KOPT-K1 (cell line): ENCODE results near the gene SHISA2.
"Not testable (repeated sequence)": the region's sequence is repeated elsewhere in the genome, so short reads cannot be mapped to it uniquely, and the experiment has no call there.

Source experiments
- H3K27ac ChIP-seq: fragments of 200-600 bp; sonication (generic); 2 replicates; pipeline ENCODE4 v1.5.1; 2016; ENCODE audit warnings: antibody characterized with exemption, mild to moderate bottlenecking, low read depth, low read length; ENCODE audit not compliant: poor library complexity, severe bottlenecking
- H3K36me3 ChIP-seq: fragments of 200-600 bp; sonication (generic); 2 replicates; pipeline ENCODE4 v1.5.1; 2017; ENCODE audit warnings: antibody characterized with exemption, mild to moderate bottlenecking, low read length, moderate library complexity; ENCODE audit not compliant: insufficient read depth
- H3K9me3 ChIP-seq: fragments of 200-600 bp; sonication (generic); 2 replicates; pipeline ENCODE4 v1.5.1; 2017; ENCODE audit warnings: antibody characterized with exemption, low read length, mild to moderate bottlenecking; ENCODE audit not compliant: insufficient read depth, poor library complexity, severe bottlenecking

The SHISA2 gene

DNA sequence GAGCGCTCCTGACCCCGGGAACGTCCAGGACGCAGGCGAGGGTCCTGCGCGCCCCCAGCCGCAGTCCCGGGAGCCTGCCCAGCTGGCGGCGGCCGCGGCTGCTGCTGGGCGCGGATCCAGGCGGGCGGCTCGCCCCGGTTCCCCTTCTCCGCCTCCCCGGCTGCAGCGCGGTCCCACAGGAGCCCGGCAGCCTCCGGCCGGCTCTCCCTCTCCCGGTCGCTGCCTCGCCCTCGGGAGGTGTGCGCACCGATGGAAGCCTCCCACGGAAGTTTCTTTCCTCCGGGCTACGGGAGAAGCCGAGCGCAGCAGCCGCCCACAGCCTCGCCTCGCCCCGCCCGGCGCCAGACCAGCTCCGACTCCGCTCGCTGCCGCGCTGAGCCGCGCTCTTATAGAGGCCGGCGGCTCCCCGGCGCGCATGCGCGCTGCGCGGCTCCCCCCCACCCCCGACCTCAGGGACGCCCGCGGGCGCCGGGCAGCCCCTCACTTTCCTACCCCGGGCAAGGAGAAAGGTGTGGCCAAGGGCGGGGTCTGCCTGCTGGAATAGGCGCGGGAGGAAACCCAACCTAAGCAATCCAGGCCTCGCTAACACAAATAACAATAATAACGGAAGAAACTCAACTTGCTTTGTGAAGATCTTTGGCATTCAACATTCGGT is at the start of gene SHISA2:
Gene SHISA2, minus strand, starts transcription at position 360 of the 655 bp plus-strand sequence. CDS start 1,041 bp downstream, outside the sequence.
- peak within 1 kb of the TSS; percentile 73 for H3K27ac ChIP-seq
- peaks cover 20% of the 10 kb centered on the region for H3K36me3 ChIP-seq
- no peaks in the 10 kb centered on the region for H3K9me3 ChIP-seq

DNA sequence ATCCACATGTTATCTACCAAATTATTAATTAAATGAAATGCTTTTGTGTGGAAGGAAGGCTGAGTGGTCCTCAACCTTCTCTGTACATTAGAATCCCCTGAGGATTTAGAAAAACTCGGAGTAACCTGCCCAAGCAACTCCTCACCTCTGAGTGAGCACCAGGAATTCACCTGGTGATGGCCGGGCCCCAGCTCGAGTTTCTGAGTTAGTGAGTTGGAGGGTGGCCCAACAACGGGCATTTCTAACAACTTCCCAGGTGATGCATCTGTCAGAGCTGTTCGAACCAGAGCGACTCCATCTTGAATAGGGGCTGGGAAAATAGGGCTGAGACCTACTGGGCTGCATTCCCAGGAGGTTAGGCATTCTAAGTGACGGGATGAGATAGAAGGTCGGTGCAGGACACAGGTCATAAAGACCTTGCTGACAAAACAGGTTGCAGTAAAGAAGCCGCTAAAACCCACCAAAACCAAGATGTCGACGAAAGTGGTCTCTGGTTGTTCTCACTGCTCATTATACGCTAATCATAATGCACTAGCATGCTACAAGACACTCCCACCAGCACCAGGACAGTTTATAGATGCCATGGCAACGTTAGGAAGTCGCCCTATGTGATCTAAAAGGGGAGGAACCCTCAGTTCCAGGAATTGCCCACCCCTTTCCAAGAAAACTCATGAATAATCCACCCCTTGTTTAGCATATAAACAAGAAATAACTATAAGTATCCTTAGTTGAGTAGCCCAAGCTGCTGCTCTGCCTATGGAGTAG is 44.2 kb upstream of the SHISA2 start:
- H3K27ac ChIP-seq, result no peak overlapping the region
- H3K36me3 ChIP-seq, result no peaks in the 10 kb centered on the region
- H3K9me3 ChIP-seq, result peaks cover 6% of the 10 kb centered on the region

DNA sequence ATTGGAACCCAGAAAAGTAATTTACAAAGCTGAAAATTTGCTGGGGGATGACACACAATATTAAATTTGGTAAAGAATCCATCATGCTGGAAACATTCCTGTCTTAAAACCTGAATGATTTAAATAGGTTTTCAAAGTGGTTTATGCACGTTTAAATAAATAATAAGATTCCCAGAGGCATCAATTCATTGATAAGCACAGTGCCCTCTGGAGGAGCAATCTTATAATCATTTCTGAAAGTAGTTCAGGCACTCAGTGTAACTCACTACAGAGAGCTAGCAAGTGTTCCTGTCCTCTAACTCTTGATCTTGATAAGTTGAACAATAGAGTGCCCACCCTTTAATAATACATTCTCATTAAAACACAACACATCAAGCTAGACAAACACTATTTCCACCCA is 43.5 kb upstream of the SHISA2 start:
- peaks cover 9% of the 10 kb centered on the region for H3K9me3 ChIP-seq
- no peak overlapping the region for H3K27ac ChIP-seq

DNA sequence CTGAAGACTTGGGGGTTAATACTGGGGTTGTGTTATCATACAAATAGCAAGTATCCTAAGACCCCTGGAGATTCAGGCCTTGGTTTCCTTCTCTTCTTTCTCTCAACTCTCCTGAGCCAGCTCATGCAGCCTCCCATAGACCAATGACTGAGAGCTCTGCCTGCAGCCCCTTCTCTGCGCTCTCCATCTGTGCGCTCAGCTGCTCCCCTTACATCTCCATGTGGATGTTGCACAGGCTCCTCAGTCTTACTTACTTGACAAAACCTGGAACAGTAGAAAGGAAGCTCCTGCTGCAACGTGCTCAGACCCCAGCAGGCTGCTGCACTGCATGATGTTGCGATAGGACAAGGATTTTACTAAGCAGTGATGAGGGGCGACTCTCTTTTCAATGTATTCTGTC is 25.0 kb upstream of the SHISA2 start:
- H3K27ac ChIP-seq, H3K36me3 ChIP-seq, H3K9me3 ChIP-seq: not testable (repeated sequence)

More for the DNA sequence above, 43.5 kb upstream of the SHISA2 start:
- H3K36me3 ChIP-seq, result no peaks in the 10 kb centered on the region

DNA sequence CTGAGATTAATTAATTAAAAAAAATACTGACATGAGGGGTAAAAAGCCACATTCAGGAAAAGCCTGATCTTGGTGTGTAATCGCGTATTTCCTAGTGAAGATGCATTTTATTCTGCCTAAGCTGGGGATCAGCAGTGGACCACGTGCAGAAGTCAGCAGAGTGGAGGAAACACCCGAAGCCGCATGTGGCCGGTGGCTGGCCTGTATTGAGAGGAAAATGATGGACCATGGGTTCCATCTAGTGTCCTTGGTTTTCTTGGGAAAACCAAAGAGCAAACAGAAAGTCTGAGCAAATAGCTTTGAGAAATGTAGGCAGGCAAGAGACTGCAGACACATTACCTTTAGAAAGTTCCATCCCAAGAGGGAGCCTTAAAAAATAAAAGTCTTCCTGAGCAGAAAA is 23.7 kb upstream of the SHISA2 start:
- H3K36me3 ChIP-seq, result no peaks in the 10 kb centered on the region
- H3K27ac ChIP-seq, result no peak overlapping the region
- no peaks in the 10 kb centered on the region for H3K9me3 ChIP-seq

DNA sequence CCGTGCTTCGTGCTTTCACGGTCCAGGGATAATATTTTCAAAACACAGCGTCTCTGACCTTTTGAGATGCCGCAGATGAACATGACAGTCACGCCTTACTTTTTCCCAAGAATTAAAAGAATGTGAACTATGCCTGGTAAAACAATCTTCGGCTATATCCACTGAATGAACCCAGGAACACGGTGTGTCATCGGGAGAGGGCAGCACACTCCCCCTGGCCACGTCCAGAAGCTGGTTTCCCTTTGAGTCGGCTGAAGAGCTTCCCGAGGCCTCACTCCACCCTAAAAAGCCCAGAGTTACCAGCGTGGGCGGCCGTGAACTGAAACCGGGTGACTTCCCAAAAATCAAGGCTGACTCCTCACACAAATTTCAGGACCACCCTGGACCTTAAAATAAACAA is 22.9 kb upstream of the SHISA2 start:
- H3K9me3 ChIP-seq, result no peaks in the 10 kb centered on the region
- H3K36me3 ChIP-seq, result no peaks in the 10 kb centered on the region
- no peak overlapping the region for H3K27ac ChIP-seq

DNA sequence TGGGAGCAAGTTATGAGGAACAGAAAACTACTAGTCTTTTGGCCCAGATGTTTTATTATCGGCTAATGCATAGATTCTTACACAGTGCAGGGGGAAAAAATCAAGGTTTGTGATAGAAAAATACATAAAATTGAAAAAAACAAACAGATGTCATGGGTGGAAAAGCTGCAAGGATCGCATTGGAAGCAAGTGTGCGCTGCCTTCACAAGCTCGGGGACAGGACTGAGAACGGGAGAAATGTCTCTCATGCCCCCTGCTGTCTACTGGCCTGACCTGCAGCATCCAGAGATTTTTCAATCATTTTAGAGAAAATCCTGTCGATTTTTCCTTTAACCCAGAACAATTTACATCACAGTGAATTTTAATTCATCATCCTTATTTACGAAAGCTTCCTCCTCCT is 20.5 kb upstream of the SHISA2 start:
- H3K27ac ChIP-seq, H3K9me3 ChIP-seq, H3K36me3 ChIP-seq: not testable (repeated sequence)

DNA sequence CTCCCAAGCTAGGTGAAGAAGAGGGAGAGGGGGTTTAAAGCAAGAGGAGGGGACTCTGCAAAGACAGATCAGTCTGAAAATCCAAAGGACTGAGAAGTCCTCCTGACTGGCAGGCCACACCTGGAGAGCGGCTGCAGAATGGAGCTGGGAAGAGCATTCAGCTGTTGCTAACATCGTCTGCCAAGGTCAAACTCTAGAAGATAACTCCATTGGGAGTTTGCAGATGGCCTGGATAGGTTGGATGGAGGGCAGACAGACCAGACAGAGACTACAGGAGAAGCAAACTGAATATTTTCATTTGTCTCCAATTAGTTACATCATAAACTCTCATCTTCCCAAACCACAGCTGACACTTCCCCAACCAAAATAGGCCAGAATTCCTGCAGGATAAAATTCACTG is 19.9 kb upstream of the SHISA2 start:
- no peaks in the 10 kb centered on the region for H3K36me3 ChIP-seq
- no peak overlapping the region for H3K27ac ChIP-seq
- H3K9me3 ChIP-seq, result no peaks in the 10 kb centered on the region

DNA sequence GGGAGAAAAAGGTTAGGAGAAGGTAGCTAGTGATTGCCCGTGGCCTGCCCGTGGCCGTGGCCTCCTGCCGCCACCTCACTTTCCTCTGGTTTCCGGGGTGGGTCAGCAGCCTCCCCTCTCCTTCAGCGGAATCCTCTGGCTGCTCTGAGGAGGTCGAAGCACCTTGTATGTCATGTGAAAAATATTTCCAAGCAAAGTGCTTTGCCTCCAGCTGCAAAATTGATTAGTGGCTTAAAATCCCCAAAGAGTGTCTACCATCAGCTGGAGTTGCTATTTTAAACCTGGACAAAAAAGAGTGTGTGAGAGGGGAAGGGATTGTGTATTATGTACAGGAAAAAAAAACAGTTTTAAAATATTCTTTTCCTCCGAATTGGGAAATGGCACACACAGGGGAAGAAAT is 17.8 kb upstream of the SHISA2 start:
- not testable (repeated sequence) for H3K9me3 ChIP-seq, H3K36me3 ChIP-seq

DNA sequence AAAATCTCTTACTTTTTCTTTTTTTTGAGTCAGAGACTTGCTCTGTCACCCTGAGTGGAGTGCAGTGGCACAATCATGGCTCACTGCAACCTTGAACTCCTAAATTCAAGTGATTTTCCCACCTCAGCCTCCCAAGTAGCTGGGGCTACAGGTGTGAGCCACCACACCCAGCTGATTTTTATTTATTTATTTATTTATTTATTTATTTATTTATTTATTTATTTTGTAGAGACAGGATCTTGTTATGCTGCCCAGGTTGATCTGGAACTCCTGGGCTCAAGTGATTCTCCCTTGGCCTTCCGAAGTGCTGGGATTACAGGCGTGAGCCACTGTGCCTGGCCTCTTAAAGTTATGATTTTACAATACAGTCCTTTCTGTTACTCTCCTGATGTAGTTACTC is 16.6 kb upstream of the SHISA2 start:
- H3K27ac ChIP-seq, H3K9me3 ChIP-seq, H3K36me3 ChIP-seq: not testable (repeated sequence)

More for the DNA sequence above, 17.8 kb upstream of the SHISA2 start:
- not testable (repeated sequence) for H3K27ac ChIP-seq

DNA sequence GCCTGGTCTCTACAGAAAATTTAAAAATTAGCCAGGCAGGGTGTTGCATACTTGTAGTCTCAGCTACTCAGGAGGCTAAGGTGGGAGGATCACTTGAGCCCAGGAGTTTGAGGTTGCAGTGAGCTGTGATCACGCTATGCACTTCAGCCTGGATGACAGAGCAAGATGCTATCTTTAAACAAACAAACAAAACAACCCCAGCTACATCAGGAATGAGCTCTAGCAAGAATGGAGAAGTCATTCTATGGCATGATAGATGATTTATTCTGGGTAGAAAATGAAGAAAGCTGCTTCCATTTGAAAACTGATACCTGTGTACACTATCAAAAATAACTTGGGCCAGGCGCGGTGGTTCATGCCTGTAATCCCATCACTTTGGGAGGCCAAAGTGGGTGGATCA is 15.8 kb upstream of the SHISA2 start:
- no peaks in the 10 kb centered on the region for H3K36me3 ChIP-seq
- H3K9me3 ChIP-seq, result no peaks in the 10 kb centered on the region
- no peak overlapping the region for H3K27ac ChIP-seq

DNA sequence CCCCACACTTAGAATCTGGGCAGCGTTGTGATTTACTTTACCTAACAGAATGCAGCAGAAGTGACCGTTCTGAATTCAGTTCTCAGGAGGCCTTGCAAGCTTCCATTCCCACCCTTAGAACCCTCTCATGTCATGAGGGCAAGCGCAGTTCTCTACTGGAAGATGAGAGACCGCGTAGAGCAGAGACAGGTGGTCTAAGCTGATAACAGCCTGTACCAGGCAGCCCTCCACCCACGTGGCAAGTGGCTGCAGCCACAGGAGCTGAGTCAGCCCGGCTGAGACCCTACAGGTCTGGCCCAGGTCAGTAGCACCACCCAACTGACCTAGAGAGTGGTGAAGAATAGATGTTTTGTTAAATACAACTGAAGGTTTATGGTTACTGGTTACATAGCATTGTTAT is 14.7 kb upstream of the SHISA2 start:
- H3K27ac ChIP-seq, H3K9me3 ChIP-seq, H3K36me3 ChIP-seq: not testable (repeated sequence)

DNA sequence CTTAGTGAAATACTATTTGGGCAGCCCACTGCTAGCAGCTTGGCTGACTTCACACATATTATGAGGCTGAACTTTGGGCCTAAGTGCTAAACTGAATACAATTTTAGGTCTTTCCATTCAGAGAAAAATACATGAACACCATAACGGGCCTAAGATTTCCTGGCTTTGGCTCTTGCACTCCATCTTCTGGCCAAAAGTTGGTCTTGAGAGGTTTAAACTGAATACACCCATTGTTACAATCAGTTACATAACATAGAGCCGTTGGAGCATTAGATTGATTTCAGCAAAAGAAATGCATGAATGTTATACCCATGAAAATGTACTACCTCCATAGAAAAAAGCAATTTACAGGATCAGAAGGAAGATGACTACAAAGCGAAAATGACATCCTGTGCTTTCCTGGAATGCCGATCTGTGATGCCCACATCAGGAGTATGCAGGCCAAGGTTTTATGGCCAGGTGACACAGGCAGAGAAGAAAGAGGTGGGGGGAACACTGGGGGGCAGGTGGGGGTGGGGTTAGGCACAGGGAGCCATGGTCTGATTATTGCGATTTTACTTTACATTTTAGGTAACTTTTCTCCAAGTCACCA is 11.1 kb upstream of the SHISA2 start:
- no peaks in the 10 kb centered on the region for H3K9me3 ChIP-seq

DNA sequence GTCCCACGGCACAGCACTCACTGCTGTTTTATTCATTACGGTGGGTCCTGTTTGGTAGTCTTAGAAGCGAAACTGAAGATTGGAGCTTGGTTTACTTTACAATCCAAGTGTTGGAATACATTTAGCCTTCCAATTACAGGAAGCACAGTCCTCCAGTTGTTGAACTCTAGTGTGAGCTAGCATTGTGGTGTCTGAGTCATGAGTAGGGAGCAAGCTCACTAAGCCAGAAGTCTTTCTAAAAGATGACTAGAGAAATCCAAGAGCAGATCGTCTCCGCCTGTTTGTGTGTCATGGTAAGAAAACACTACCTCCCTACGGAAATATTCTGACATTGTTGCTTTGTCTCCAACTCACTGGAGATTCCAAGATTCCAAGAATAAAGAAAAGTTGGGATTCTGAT is 10.1 kb upstream of the SHISA2 start:
- Histone ChIP-seq H3K9me3 (no peaks in the 10 kb centered on the region), H3K27ac (peak overlapping the region; percentile 28), H3K36me3 (no peaks in the 10 kb centered on the region)

More for the DNA sequence above, 11.1 kb upstream of the SHISA2 start:
- Histone ChIP-seq H3K27ac (peak overlapping the region; percentile 28), H3K36me3 (no peaks in the 10 kb centered on the region)

DNA sequence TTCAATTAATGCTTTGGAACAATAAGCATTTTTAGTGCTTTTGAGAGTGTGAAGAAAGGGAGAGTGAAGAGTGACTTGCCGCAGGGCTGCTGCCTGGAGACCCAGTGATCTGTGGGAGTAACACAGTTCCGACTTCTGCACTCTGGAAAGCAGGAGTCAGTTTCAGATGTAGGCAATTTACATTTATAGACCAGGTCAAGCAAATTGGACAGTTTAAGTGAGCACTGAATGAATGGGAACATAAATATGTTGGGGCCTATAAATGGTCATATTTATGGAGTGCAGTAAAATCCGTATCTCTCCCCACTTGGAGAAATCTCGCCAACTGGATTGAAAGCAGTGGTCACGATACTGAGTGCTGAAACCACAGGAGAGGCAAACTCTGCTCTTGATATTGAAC is 9.4 kb upstream of the SHISA2 start:
- H3K9me3 ChIP-seq, result no peaks in the 10 kb centered on the region
- no peaks in the 10 kb centered on the region for H3K36me3 ChIP-seq
- no peak overlapping the region for H3K27ac ChIP-seq

DNA sequence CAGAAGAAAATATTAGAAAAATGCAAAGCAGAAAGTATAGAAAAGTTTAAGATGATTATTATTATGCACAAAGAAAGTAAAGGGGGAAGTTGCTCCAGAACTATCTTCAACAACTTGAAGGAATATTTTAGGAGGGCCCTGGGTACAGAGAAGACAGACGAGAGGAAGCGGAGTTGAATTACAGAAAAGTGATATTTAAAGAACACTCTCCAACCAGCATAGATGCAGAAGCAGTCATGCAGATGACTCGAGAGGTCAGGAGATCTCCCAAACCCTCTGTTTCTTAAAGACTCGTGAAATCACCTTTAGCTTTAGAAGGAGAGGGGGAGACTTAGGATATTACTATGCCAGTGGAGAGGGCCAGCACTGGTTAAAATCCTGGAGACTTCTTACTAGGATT is 8.5 kb upstream of the SHISA2 start:
- Histone ChIP-seq H3K9me3 (no peaks in the 10 kb centered on the region), H3K27ac (no peak overlapping the region), H3K36me3 (no peaks in the 10 kb centered on the region)
